ENCODE measurements around the gene DOK7.

DOK7 gene, protein sequence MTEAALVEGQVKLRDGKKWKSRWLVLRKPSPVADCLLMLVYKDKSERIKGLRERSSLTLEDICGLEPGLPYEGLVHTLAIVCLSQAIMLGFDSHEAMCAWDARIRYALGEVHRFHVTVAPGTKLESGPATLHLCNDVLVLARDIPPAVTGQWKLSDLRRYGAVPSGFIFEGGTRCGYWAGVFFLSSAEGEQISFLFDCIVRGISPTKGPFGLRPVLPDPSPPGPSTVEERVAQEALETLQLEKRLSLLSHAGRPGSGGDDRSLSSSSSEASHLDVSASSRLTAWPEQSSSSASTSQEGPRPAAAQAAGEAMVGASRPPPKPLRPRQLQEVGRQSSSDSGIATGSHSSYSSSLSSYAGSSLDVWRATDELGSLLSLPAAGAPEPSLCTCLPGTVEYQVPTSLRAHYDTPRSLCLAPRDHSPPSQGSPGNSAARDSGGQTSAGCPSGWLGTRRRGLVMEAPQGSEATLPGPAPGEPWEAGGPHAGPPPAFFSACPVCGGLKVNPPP

DNA sequence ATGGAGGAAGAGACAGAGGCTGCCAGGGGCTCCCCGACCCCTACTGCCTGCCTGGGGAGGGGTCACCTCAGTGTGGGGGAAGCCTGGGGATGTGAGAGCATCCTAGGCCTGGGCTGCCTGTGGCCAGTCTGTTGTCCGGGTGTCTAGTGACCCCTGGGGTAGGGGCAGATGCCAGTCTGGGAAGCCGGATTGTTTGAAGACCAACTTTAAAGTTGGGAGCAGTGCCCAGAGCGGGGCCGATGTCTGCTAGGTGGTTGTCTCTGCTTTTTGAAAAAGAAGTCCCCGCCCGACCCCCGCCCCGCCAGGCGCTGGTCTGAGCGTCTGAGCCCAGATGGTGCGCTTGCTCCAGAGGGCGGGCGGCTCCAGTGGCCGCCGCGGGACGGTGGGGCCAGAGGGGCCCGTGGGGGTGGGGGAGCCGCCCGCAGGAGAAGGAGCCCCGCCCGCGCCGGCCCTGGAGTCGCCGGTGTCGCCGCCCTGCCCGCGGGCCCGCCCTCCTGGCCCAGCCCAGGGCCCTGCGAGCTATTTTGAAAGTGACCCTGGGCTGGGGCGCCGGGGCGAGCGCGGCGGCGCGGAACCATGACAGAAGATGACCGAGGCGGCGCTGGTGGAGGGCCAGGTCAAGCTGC lies at the start of gene DOK7:
DOK7 (plus strand) TSS at position 517 of the 626 bp plus-strand sequence; CDS start at position 587, 70 bp downstream.
- DNase-seq (ENCODE audit: low read depth in 4 of 4, low spot score in 1 of 4): no peak

DNA sequence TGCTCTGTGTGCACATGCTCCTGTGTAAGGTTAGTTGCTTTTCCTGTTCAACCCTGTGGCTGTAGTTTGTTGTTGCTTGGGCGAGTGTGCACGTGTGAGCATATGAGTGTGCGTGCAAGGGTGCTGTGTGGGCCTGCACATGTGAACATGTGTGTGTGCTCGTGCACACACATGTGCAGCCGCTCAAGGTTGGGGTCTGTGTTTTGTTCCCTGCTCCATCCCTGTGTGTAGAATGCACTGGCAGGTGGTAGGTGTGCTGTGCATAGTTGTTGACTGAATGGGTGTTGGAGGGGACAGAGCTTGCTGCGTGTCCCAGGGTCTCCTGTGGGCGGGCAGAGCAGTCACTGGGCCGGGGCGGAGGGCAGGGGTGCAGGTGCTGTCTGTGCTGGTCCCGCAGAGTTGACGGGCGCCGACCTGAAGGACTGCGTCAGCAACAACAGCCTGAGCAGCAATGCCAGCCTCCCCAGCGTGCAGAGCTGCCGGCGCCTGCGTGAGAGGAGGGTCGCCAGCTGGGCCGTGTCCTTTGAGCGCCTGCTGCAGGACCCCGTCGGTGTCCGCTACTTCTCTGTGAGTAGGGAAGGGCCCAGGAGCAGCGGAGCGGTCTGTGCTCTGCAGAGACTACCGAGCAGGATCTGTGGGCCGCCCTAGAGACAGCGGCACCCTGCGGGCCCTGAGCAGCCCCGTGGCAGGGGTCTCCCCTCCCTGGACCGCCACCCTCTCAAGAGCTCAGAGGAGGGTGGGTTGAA lies 49.3 kb upstream of the DOK7 start:
- no peak for DNase-seq (ENCODE audit: low read depth in 4 of 4, low spot score in 1 of 4)

DNA sequence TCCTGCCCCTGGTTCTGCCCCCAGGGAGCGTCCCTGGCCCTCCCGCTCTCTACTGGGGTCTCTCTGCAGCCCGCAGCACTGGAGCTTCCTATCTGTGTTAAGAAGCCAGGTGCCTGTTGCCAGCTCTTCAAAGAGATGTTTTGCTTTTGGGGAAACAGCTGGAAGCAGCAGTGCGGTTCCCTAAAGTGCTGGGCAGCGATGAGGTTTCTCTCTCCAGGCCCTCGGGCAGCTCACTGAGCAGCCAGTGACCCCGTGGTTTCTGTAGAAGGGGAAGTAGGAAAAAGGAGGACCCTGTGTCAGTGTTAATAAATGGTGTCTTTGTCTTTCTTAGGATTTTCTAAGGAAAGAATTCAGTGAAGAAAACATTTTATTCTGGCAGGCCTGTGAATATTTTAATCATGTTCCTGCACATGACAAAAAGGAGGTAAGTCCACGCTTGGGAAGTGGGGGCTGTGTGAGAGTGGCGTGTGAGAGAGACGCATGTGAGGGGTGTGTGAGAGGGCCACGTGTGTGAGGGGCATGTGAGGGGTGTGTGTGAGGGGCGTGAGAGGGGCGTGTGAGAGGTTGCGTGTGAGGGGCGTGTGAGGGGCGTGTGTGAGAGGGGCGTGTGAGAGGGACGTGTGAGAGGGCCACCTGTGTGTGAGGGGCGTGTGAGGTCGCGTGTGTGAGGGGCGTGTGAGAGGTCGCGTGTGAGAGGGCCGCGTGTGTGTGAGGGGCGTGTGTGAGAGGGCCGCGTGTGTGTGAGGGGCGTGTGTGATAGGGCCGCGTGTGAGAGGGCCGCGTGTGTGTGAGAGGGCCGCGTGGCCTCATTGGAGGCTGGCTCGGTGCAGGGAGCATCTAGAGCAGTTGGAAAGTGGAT lies 48.5 kb upstream of the DOK7 start:
- DNase-seq (ENCODE audit: low read depth in 4 of 4, low spot score in 1 of 4): no peak

DNA sequence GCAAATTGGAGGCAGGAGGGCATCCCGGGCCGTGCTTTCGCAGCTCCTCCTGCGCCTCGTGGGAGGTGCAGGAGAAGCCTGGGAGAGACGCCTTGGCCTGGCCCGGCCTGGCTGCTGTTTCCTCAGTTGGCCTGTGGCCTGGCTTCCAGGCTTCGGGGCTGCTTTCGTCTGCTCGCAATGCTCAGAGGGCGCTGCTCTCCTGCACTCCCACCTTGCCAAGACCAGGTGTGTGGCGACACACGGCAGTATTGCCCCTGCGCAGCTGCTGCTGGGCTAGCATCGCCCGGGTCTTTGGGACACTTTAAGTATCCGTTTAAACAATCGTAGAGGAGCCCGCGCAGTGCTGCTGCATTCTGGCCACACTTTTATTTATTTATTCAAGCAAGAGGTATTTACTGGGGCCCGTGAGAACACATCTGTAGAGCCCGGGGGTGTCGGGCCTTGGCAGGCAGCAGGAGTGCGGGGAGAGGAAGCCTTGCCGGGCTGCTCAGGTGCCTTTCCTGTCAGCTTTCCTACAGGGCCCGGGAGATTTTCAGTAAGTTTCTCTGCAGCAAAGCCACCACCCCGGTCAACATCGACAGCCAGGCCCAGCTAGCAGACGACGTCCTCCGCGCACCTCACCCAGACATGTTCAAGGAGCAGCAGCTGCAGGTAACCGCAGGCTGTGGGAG lies 47.5 kb upstream of the DOK7 start:
- no peak for DNase-seq (ENCODE audit: low read depth in 4 of 4, low spot score in 1 of 4)

DNA sequence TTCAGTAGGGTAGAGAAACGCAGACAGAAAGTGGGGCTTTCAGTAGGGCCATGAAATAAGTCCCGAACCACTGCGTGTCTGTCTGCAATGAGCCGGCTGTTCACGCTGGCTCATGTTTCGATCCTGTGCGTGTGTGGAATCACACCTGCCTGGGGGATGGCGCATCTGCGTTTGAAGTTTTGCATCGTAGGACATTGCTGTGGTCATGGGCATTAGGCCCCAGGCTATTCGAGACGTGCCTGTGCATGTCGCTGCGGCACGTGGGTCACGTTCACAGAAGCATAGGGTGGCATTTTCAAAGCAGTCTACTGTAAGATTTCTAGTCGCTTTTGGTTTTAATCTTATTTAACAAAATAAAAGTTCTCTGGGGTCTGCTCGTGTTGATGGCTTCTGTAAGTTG lies 46.8 kb upstream of the DOK7 start:
- DNase-seq (ENCODE audit: low read depth in 4 of 4, low spot score in 1 of 4): no peak

- no peak for DNase-seq (ENCODE audit: low read depth in 4 of 4, low spot score in 1 of 4)
Observed at GRCh38 chr4:3416821-3417221, 46.3 kb upstream of the DOK7 start.

DNA sequence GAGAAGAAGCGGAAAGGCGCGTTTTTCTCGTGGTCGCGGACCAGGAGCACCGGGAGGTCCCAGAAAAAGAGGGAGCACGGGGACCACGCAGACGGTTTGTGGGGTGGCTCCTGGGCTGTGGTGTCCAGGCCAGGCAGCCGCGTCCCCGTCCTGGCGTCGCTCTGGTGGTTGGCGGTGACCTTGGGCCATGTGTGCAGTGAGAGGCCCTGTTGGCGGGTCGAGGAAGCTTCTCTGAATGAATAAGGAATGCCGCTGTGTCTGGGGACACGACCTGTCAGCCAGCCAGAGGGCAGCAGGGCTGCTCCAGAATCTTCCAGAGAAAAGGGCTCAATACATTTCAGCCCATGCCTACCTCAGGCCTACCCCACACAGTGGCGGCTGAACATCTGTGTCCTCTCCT lies 45.7 kb upstream of the DOK7 start:
- DNase-seq (ENCODE audit: low read depth in 4 of 4, low spot score in 1 of 4): no peak

GRCh38 chr4:3418029-3418762 lies 44.9 kb upstream of the DOK7 start:
- no peak for DNase-seq (ENCODE audit: low read depth in 4 of 4, low spot score in 1 of 4)

GRCh38 chr4:3419836-3420605 lies 43.1 kb upstream of the DOK7 start:
- no peak for DNase-seq (ENCODE audit: low read depth in 4 of 4, low spot score in 1 of 4)

DNA sequence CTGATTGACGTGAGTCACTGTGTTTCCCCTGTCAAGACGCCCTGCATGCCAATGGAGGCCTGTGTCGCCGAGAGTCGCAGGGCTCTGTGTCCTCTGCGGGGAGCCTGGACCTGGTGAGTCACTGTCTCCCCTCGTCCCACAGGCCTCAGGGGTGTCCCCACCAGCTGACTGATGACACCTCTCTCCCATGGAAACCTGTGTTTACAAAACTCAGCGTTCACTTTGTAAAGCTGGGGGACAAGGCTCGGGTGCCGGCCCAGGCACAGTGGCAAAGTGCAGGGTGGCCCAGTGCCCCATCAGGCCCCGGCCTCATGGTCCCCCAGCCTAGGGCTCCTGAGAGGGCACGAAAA lies 42.5 kb upstream of the DOK7 start:
- no peak for DNase-seq (ENCODE audit: low read depth in 4 of 4, low spot score in 1 of 4)

DNA sequence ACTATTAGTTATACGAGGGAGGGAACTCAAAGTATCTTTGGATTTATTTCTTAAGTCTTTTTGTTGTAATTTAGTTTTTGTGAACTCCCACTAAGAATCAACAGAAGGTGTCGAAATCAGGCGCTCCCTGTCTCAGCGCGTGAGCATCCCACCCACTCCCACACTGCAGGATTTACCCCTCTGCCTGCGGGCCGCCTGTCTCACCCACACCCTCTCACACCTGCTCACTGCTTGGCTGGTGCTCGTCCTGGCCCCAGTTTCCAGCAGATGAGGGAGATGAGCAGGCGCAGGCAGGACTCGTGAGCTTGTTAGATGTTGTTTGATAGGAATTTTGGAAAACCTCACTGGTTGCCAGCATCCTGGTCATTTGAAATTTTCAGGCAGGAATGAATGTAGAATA lies 42.1 kb upstream of the DOK7 start:
- DNase-seq (ENCODE audit: low read depth in 4 of 4, low spot score in 1 of 4): no peak

- no peak for DNase-seq (ENCODE audit: low read depth in 4 of 4, low spot score in 1 of 4)
Observed at GRCh38 chr4:3421470-3421869, 41.6 kb upstream of the DOK7 start.

GRCh38 chr4:3422241-3422801 lies 40.8 kb upstream of the DOK7 start:
- DNase-seq (ENCODE audit: low read depth in 4 of 4, low spot score in 1 of 4): no peak

DNA sequence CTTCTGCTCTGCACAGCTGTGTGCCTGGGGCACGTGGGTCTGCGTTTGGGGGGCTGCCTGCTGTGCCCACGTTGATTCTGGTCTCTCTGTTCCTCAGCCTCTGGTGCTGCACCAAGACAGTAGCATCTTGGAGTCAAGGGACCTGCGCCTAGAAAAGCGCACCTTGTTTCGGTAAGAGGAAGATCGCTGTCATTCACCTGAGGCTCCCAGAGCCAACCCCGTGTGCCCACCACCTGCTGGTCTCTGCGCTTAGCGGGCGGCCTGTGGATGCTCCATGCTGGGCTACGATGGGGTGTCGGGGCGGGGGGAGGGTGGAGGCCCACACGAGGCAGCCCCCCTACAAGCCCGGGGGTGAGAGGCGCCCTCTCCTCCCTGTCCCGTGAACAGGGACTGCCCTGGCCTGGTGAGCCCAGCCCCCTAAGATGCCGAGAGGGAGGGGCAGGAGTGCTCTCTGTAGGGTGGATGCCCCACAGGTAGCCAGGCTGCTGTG lies 40.3 kb upstream of the DOK7 start:
- no peak for DNase-seq (ENCODE audit: low read depth in 4 of 4, low spot score in 1 of 4)

GRCh38 chr4:3423406-3423805 lies 39.7 kb upstream of the DOK7 start:
- no peak for DNase-seq (ENCODE audit: low read depth in 4 of 4, low spot score in 1 of 4)

DNA sequence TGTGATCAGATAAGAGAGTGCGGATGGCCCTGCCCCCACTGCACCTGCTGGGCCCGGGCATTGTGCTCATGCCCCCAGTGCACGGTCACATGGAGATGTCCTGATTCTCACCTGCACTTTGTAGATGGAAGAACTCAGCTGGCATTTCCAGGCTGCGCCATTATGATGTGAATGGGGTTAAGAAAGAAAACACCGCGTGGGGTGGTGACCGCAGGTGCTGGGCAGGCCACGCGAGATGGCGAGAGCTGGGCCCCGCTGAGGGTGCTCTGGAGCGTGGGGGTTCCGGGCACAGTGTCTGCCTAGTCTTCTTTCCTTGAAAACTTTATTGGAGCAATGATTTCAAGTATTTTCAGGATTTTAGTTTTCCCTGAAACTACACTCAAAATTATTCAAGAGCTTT lies 39.2 kb upstream of the DOK7 start:
- no peak for DNase-seq (ENCODE audit: low read depth in 4 of 4, low spot score in 1 of 4)

- DNase-seq (ENCODE audit: low read depth in 4 of 4, low spot score in 1 of 4): no peak
Observed at GRCh38 chr4:3424522-3425095, 38.5 kb upstream of the DOK7 start.

GRCh38 chr4:3426465-3427133 lies 36.5 kb upstream of the DOK7 start:
- no peak for DNase-seq (ENCODE audit: low read depth in 4 of 4, low spot score in 1 of 4)
